ENCODE data around the gene PPP1R9B.

The PPP1R9B gene

GRCh38 chr17:50155115-50155819, 4.8 kb upstream of the PPP1R9B start:
- DNase-seq: no peak

GRCh38 chr17:50154604-50155003, 4.1 kb upstream of the PPP1R9B start:
- no peak for DNase-seq

GRCh38 chr17:50153650-50154575, 3.4 kb upstream of the PPP1R9B start:
- DNase-seq: peak in 1 of 14 donors; percentile 16

DNA sequence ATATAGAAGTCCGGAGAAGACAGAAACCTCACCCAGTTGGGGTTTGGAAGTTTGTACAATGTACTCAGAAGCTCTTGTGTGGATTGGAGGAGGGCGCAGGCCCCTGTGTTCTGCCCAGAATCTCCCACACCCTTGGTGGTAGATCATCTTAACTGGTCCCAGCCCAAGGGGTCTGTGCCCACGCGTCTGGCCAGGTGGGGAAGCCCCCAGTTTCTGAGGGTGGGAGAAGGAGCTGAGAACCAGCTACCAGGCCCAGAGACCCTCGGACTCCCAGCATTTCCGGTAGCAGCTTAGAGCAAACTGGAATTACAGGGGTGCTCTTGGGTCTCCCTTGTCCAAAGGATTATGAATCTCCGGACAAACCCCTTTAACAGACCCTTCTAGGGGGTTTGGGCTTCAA, 2.3 kb upstream of the PPP1R9B start:
- no peak for DNase-seq

DNA sequence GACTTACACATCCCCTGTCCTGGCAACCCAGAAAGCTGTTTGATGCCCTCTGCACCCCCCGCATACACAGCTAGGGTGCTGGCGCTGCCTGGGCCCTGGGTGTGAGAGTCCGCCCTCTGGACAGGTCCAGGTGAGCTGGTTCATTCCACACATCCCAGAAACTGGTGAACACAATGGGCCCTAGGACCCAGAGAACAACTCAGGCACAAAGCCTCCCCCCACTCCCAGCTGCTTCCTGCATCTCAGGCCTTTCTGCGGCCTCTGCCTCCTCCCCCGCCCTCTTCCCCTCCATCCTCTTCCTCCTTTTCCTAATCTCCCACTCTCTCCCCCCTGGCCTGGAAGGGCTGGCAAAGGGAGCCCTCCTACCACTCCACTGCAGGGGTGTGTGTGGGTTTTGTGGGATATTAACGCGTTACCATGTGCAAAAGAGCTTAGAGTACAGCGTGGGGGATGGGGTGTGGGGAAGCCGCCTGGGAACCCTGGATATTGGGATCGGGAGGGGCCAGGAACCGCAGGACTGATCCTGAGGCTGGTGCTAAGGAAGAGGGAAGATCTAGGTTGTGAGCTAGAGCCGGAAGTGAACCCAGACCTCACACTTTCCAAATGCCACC, 1.6 kb upstream of the PPP1R9B start:
- peak in 13 of 14 donors; percentile 48 to 94 (median 82) for DNase-seq

GRCh38 chr17:50151041-50151936, 812 bp upstream of the PPP1R9B start:
- peak in 13 of 14 donors; percentile 43 to 89 (median 80) for DNase-seq

GRCh38 chr17:50149417-50150353, 792 bp downstream of the PPP1R9B start:
- peak in 5 of 14 donors; percentile 15 to 57 (median 51) for DNase-seq

DNA sequence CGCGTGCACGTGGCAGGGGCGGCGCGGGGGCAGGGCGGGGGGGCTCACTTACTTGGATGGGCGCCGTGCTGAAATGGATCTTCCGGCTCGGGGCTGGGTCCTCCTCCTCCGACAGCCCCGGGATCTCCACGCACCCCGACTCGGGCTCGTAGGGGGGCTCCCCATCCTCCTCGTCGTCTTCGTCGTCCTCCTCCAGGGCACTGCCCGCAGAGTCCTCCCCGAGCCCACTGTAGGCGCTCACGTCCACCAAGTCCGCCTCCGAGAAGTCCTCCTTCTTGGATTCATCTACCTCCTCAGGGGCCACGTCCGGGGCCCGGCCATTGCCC, 1.4 kb downstream of the PPP1R9B start:
- peak in 2 of 14 donors; percentile 40 to 57 for DNase-seq

- DNase-seq: peak in 11 of 14 donors; percentile 57 to 88 (median 81)
These were observed 2.0 kb downstream of the PPP1R9B start for GRCh38 chr17:50148226-50149090.

GRCh38 chr17:50147841-50148225, 2.6 kb downstream of the PPP1R9B start:
- DNase-seq: peak in 5 of 14 donors; percentile 67 to 86 (median 74)

- peak in 2 of 14 donors; percentile 41 to 66 for DNase-seq
These were observed 3.4 kb downstream of the PPP1R9B start for GRCh38 chr17:50146927-50147665.

GRCh38 chr17:50146230-50146926, 4.1 kb downstream of the PPP1R9B start:
- DNase-seq: no peak

- DNase-seq: no peak
These were observed 4.8 kb downstream of the PPP1R9B start for GRCh38 chr17:50145532-50146229.

- DNase-seq: no peak
These were observed 5.5 kb downstream of the PPP1R9B start for GRCh38 chr17:50144845-50145531.

- no peak for DNase-seq
These were observed 6.1 kb downstream of the PPP1R9B start for GRCh38 chr17:50144355-50144754.

GRCh38 chr17:50143461-50144176, 6.9 kb downstream of the PPP1R9B start:
- DNase-seq: no peak

DNA sequence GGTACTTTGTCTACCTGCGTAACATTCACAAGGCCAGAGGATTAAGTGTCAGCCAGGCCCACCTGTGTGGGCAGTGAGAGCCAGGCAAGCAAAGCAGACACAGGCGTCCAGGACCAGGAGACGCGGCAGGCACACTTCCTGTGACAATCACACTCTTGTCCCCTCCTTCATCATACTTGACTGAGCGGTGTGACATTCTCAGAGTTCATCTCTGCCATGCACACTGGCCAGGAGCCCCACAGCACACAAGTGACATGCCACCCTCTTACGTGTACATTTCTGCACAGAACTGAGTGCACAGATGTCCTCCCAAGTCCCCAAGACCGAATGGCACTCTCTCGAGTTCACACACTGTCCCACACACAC, 8.7 kb downstream of the PPP1R9B start:
- no peak for DNase-seq
